ENCODE results near the gene SLC4A1.
"Not testable (repeated sequence)": the region's sequence is repeated elsewhere in the genome, so short reads cannot be mapped to it uniquely, and the experiment has no call there.

The SLC4A1 gene

DNA sequence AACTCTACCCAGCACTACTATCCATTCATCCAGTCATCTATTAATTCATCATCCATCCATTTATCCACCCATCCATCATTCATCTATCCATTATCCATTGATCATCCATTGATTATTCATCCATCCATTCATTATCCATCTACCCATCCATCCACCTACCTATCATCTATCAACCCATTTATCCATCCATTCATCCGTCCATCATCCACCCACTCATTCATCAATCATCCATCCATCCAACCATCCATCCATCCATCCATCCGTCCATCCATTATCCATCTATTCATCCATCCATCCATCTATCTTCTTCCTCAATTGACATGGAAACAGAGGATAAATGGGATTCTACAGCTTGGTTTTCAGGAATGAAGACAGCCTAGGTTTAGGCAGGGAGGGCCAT, 12.0 kb downstream of the SLC4A1 start:
- no peak for DNase-seq

DNA sequence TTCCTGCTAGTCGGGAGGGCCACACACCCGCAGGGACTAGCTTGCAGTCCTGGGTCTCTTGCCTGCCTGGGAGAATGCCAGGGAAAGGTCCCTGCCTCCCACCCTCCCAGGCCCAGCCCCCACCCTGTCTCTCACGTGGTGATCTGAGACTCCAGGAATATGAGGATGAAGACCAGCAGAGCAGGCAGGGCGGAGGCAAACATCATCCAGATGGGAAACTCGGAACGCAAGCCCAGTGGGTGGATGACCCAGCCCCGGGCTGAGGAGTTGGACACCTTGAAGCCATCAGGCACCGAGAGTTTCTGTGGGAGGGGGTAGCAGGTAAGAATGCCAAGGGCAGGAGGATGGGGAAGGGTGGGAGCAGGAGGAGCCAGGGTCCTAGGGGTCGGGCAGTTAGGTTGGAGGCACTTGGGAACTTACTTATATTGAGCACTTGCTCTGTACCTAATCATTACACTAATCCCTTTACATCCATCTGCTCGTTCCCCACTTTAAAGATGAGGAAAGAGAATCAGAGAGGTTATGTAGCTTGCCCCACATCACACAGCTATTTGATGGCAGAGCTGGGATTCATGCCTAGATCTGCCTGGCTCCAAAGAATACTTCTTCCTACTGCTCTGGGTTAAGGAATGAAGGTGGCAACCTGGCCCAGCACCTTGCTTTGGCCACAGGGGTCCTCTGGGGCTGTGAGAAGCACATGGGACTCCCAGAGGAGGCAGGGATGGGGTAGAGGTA, 13.4 kb downstream of the SLC4A1 start:
- DNase-seq = no peak

DNA sequence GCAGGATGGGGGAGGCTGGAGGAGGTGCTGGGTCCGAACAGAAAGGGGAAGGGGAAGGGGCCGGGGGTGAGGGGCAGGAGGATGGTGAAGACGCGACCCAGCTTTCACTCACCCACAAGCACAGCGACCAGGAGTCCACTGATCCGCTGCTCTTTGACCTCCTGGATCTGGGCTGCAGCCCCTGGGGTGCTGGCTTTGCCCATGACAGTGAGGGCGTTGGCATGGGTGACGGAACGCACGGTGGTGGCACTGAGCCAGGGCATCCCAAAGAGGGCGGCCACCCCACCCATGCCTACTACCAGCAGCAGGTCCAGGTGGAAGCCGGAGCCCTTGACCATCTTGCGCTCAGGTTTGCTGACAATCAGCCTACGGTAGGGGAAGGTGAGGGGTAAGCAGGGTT, 14.9 kb downstream of the SLC4A1 start:
- DNase-seq = no peak

DNA sequence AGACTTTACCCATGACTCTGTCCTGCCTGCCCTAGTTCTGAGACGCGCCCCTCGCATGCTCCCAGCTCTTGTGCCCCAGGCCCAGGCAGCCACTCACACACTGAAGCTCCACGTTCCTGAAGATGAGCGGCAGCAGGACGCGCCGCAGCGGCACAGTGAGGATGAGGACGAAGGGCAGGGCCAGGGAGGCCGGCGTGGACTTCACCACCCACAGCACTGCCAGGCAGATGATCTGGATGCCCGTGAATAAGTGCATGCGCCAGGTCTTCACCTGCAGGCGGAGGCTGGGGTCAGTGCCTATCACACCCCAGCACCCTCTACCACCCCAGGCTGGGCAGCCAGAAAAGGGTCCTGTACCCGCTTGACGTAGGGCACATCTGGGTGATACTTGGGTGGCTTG, 16.9 kb downstream of the SLC4A1 start:
- no peak for DNase-seq

DNA sequence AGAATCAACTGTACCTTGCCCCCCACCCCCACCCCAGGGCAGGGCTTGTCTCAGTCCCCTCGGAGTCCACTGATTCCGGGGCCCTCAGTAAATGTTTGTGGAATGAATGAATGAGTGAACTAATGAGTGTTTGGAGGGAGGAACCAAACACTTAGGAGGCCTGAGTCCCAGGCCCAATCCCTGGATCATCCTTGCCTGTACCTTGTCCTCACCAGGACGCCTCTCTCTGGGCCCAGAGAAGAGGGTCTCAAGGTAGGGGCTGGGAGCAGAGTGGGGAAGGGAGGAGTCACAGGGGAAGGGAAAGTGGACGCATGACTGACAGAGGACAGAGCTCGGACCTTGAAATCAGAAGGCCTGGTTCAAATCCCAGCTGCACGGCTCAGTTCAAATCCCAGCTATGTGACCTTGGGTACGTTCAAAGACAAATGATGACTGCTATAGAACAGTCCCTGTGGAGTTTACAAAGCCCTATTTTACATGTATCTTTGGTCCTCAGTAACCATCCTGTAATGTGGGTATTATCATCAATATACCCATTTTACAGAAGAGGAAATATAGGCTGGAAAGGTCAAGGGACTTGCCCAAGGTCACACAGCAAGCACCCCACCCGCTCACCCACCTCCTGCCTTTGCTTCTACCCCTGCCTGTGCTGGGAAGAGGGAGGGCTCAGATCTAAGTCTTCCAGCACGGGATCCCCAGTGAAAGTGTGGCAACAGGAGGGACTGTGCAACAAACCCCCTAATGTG, 18.3 kb downstream of the SLC4A1 start:
- DNase-seq = no peak

DNA sequence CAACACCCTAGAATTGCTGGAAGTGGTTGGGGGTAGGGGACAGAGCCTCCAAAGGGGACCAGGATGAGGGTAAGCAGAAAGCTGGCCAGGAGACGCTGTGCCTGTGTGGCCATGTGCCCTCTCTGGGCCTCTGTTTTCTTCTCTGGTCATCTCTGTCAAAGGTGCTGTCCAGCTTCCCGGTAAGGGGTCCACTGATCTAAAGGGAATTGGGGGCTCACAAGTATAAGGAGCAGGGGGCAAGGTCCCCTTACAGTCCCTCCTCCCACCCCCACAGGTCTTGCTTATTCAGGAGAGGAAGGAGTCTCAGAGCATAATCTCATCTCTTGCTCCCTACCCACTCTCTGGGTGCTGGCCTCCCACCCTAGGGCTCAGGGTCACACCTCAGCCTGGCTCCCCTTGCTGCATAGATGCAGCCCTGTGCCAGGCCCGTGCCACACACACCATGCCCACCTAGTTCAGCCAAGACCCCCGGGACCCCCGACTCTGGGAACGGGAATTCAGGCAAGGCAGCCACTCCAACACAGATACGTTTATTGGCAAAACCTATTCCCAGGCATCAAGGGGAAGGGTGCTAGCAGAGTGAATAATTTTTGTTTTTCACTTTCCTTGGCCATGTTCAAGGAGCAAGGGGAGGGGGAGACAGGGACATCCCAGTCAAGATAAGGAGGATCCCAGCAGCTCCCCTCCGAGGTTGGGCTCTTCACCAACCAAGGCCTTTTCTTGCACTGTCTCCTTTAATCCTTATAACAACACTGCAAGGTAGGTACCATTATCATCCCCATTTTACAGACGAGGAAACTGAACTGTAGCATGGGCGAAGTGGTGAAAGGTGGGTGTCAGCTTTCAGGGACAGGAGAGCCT, 19.8 kb downstream of the SLC4A1 start:
- no peak for DNase-seq

DNA sequence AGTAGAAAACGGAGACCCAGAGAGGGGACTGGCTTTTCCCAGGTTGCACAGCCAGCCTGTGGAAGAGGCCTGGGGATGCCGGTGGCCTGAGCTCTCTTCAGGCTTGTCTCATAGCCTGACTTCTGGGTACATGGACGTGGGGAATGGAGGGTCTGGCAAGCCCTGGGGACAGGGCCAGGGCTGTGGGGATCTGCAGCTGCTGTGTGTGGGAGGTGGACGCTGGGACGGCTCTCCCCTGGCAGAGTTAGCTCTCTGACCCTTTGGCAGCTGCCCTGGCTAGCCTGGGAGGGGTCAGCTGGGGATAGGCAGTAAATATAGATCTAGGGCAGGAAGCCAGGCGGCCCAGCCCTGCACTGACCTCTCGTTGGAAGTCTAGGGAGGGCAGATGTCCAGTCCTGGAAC, 20.5 kb downstream of the SLC4A1 start:
- DNase-seq = no peak

DNA sequence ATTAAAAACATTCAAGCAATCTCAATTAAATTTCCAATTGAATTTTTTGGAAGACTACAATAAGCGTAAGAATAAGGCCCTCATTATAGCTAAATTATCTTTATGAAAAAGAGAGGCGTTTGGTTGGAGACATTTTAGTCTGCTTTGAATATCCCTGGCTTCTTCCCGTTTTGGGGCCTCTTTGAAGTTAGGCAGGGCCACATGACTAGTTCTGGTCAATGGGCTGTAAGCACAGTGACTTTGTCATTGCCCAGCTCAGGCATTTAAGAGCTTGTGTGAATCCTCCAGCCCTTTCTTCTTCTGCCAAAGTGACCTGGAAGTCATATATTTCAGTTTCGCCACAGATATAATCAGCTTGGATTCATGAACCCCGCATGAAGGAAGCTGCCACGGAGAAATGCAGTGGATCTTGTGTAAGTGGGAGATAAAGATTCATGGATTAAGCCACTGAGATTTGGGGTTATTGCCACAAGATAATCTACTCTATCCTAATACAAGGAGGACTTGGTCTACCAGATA, 26.8 kb downstream of the SLC4A1 start:
- DNase-seq = no peak

DNA sequence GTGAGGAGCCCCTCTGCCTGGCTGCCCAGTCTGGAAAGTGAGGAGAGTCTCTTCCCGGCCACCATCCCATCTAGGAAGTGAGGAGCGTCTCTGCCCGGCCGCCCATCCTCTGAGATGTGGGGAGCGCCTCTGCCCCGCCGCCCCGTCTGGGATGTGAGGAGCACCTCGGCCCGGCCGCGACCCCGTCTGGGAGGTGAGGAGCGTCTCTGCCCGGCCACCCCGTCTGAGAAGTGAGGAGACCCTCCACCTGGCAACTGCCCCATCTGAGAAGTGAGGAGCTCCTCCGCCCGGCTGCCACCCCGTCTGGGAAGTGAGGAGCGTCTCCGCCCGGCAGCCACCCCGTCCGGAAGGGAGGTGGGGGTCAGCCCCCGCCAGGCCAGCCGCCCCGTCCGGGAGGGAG, 30.0 kb downstream of the SLC4A1 start:
- not testable (repeated sequence) for DNase-seq

DNA sequence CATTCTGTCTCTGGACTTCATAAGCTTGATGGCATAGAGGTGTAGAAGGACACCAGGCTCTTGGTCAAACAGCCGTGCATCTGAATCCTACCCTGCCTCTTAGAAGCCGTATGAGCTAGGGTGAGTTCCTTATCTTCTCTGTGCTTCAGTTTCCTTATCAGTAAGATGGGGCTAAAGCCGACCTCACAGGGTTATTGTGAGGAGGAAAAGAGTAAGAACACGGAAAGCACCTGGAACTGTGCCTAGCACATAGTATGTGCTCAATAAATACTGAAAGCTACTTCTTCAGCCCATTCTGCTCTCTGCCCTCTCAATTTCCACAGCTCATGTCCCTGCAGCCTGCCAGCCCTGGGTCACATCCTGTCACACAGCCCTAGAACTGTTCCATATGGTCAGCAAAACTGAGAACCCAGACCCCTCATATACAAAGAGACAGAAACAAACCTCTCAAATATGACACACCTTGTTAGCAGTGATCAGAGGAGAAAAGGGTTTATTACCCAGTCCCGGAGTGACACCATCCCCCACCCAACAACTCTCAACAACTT, 31.4 kb downstream of the SLC4A1 start:
- DNase-seq = no peak

DNA sequence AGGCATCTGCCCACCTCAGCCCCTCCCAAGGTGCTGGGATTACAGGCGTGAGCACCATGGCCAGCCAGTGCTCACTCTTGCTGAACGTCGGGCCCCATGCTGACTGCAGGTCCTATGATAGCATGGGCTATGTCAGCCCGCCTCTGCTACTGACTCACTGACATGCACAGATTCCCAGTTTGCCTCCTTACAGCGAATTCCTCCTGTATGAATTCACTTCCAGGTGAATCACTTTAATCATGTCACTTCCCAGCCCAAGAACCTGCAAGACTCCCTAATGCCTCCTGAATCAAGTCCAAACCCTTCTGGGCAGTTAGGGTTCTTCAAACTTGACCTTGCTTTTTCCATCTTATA, 32.4 kb downstream of the SLC4A1 start:
- no peak for DNase-seq

DNA sequence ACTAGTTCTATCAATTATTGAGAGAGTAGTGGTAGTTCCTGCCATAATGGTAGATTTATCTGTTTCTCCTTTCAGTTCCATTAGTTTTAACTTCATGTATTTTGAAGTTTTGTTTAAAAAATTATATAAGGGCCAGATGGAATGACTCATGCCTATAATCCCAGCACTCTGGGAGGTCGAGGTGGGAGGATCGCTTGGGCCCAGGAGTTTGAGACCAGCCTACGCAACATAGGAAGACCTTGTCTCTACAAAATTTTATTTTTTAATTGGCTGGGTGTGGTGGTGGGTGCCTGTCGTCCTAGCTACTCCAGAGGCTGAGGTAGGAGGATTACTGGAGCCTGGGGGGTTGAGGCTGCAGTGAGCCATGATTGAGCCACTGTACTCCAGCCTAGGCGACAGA, 34.4 kb downstream of the SLC4A1 start:
- no peak for DNase-seq

DNA sequence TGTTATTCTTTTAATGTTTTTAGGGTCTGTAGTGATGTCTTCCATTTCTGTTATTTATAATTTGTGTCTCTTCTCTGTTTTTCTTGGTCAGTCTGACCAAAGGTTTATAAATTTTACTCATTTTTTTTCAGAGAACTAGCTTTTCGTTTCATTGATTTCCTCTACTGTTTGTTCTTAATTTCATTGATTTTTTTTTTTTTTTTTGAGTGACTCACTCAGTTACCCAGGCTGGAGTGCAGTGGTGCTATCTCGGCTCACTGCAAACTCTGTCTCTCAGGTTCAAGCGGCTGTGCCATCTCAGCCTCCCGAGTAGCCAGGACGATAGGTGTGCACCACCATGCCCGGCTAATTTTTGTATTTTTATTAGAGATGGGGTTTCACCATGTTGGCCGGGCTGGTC, 35.9 kb downstream of the SLC4A1 start:
- no peak for DNase-seq

DNA sequence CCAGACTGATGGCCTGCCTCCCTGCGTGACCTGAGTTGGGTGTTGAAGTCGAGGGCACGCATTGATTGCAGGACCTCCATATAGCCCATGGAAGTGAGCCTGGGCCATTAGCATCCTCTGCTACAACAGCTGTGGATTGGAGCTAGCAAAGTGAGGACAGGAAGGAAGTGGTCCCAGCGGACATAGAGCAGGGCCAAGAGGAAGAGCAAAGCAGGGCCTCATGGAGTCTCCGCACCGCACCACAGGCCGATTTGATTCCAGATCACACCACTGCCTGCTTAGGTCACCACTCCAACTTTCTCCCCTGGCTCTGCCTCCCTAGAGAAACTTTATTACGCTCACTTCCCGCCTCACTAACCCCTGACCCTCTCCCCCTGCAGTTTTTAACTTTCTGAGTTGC, 37.8 kb downstream of the SLC4A1 start:
- no peak for DNase-seq

DNA sequence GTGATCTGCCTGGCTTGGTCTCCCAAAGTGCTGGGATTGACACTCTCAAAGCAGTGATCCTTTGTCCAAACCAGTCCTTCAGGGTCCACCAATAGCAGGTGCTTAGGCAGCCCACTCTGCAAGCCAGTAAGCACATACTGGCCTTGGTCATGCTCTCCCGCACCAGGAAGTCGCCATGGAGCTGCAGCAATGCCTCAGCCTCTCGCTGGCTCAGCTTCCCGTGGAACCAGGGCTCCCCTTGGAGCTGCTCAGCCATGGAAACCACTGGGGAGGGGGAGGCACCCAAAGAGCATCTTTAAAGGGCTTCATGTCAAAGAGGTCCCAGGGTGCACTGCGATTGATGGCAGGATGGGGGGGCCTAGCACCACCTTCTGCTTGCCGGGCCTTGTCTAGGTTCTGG, 38.8 kb downstream of the SLC4A1 start:
- DNase-seq = no peak

DNA sequence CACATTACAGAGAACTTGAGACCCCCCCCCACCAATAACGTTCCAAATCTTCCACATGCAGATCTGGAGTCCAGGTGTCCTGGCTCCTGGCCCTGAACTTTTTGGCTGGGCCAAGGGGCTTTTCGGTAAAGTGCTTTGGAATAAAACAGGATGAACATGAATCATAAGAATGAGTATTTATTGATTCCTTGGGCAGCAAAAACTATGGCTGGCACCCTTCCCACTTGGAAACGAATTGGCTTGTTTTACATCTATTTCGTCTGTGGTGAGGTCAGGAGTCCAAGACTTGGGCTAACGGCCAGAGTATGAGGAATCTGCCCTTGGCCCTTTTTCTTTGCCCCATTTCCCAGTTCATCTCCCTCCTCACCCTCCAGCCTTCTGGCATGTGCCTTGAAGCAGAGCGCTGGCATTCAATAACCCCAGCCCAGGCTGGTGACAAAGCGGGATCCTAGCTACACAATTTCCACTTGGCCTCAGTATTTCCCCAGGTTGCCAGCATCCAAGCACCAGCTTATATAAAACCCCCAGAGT, 44.3 kb downstream of the SLC4A1 start:
- DNase-seq = no peak

DNA sequence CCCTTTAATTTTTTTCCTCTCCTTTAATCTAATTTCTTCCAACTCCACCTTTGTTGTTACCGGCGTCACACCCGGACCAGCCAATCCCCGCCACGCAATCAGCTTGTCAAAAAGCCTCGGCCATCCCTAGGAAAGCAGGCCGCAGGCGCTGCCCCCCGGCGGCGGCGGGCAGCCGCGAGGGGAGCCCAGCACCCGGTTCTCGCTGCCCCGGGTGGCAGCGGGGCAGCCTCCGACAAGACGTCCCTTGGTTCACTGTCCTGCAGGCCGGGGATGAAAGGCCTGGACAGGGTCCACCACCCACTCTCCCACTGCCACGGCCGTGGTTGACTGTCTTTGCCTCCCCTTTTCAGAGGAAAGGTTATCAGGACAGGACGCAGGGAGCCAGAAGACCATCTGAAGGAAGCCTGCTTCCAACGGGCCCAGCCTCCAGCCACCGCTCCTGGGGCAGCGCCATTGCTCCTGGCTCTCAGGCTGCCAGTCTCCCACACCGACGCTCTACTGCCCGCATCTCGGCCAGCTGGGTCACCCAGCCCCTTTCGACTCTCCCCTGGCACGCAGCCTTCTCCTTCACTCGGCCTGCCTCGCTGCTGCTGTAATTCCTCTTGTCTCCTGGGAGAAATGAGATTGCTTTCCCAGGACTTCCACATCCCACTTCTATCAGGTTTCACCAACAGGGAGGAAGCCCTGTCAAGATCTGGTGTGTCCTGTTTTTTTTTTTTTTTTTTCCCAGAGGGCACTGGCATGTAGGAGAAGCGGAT, 45.6 kb downstream of the SLC4A1 start:
- peak; percentile 3 for DNase-seq

DNA sequence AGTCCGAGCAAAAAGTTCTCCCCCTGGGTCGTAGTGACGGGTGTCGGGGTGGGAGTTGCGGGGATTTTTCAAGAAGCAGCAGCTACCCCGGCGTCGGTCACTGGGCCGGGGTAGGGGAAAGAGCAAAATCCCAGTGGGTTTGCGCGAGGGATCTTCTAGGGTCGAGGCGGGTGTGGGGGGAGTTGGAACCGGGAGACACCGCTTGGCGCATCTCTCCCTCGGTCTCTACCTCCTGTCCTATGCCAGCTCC, 46.1 kb downstream of the SLC4A1 start:
- DNase-seq = no peak

DNA sequence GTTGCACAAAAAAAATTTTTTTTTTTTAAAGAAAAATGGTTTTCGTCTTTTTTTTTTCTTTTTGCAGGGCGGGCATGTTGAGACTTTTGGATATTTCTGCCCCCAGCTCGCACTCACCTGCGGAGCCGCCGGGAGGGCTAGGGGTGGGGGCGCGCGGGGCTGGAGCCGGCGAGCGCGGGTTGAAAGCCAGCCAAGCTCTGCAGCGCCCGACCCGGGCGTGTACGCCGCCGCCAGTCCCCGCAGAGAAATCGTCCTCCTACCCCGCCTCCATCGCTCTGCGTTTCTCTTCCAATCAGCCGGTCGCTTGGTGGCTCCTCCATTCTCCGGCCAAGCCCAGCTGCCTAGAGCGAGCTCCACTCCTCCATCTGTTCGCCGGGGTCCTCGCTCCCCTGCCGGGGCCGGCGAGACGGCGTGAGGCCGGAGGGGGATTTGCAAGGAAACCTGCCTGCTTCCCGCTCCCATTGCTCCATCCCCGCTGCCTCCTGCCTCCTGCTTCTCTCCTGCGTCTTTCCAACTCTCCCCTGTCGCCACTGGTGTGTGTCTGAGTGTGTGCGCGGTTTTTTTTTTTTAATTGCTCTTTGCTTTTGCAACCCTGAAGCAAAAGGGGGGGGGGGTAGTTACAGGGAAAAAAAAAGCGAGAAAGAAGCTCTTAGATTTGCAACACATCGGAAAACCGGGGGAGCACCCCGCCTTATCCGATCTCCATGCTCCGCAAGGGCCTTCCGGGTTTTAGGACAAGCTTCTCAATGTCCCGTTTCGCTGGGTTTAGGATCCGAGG, 46.7 kb downstream of the SLC4A1 start:
- peak; percentile 53 for DNase-seq

DNA sequence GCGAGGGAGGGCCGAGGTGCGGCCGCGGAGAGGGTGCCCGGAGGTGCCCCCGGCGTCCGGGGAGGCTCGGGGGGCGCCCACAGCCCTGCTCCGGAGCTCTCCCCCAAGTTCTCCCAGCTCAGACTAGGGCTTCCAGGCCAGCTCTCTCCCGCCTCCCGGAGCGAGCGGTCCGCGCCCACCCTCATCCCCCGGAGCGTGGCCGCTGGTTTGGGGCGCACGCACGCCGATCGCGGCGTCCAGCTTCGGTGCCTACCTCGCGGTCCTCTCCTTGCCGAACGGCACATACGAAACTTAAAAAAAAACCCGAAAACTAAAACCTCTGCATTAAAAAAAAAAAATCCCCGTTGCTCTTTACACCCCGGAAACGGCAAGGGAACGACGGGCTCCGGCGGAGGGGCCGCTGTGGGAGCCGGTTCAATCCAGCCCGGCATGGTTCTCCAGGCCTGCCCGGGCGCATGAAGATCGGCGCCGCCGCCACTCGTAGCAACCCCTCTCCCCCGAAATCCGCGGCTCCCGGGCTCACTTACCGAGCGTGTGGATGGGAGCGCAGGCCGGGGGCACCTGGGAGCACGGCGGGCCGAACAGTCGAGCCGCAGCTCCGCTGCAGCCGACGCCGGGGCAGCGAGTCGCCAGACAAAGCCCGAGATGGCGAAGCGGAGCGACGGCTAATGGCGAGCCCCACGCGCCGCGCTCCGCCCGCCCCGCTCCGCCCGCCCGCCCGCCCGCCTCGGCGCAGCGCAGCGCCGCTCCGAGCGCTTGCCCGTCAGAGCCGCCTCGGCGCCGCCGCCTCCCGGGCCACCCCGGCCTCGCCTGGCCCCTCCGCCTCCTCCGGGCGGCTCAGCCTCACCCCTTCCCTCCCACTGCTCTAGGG, 47.5 kb downstream of the SLC4A1 start:
- DNase-seq = peak; percentile 46

Data from GF-D8 (cell line).